ENCODE results near the gene NMNAT2.

DNA sequence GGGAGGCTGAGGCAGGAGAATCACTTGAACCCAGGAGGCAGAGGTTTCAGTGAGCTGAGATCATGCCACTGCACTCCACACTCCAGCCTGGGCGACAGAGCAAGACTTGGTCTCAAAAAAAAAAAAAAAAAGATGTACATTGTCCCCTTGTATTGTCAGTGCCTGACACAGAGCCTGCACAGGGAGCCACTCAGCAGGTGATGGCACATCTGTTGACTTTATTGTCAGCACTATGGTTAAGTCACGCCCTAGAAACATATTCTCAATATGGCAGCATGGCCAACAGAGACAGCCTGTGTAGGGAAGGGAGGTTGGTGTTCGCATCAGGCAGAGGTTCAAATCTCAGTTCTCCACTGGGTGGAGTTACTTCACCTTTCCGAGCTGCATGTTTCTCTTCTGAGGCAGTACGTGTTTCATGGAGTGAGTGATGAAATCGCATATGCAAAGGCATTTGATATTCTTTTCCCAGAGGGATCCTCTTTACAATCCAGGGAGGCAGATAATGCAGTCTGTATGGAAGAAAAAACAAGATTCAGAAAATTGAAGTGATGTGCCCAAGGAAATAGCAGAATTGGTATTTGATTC, 211.6 kb downstream of the NMNAT2 start:
- TF ChIP-seq, protein P1, sequence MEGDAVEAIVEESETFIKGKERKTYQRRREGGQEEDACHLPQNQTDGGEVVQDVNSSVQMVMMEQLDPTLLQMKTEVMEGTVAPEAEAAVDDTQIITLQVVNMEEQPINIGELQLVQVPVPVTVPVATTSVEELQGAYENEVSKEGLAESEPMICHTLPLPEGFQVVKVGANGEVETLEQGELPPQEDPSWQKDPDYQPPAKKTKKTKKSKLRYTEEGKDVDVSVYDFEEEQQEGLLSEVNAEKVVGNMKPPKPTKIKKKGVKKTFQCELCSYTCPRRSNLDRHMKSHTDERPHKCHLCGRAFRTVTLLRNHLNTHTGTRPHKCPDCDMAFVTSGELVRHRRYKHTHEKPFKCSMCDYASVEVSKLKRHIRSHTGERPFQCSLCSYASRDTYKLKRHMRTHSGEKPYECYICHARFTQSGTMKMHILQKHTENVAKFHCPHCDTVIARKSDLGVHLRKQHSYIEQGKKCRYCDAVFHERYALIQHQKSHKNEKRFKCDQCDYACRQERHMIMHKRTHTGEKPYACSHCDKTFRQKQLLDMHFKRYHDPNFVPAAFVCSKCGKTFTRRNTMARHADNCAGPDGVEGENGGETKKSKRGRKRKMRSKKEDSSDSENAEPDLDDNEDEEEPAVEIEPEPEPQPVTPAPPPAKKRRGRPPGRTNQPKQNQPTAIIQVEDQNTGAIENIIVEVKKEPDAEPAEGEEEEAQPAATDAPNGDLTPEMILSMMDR (IDR thresholded peaks at IDR 0.05): no peak
- no peak for TF ChIP-seq POLR2AphosphoS5 (IDR thresholded peaks at IDR 0.05; ENCODE audit: insufficient read depth in 1 of 2, low read depth in 1 of 2)
